Activated CD8-positive, alpha-beta memory T cell treated with anti-CD3 and anti-CD28 coated beads, Interleukin-2, amount 50 U/mL, for 4 hours (primary cell): ENCODE results near the gene ABAT.
"Not testable (repeated sequence)": the region's sequence is repeated elsewhere in the genome, so short reads cannot be mapped to it uniquely, and the experiment has no call there.

Experiments
- DNase-seq: peaks from one replicate; pipeline ENCODE4 v3.0.0-alpha.2; 2020

The ABAT gene

DNA sequence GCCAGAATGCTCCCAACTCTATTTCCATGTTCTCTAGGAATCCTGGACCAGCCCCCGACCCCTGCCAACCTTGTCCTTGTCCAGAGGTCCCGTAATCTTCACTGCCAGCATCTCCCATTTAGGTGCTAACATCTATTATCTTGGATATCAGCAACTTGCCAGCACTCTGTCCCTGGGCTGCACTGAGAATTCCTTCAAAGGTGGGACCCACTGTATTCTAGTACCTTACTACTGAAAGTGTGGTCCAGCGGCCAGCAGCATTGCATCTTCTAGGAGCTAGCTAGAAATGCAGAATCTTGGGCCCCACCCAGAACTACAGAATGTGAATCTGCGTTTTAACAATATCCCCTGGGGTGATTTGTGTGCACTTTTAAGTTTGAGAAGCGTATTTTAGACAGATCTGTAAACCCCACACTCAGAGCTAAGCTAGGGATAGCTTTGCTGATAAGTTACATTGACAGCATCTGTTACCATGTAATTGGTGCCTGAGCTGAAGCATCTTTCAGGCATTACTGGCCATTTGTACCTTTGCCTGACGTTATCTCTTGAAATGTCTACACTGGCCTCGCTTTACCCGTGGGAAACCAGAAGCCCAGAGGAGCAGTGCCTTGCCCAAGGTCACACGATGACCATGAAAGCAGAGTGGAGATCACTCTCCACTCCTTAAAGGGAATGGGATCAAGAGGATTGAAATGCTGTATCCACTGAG, 8.3 kb downstream of the ABAT start:
- no peak for DNase-seq

- DNase-seq: no peak
These were observed 9.2 kb downstream of the ABAT start for GRCh38 chr16:8683640-8684039.

DNA sequence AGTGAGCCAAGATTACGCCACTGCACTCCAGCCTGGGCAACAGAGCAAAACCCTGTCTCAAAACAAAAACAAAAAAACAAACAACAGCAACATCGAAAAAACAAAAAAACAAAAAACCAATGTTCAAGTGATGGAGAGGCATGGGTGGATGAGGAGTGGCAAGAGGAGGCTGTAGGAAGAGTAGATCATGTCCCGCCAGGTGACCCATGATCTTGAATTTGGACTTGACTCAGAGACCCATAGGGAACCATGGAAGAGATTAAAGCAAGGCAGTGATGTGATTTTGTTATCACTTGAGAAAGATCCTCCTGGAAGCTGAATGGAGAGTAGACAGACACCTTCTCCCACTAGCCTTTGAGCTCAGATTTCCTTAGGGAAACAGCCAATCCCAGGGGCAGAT, 11.2 kb downstream of the ABAT start:
- DNase-seq: no peak

DNA sequence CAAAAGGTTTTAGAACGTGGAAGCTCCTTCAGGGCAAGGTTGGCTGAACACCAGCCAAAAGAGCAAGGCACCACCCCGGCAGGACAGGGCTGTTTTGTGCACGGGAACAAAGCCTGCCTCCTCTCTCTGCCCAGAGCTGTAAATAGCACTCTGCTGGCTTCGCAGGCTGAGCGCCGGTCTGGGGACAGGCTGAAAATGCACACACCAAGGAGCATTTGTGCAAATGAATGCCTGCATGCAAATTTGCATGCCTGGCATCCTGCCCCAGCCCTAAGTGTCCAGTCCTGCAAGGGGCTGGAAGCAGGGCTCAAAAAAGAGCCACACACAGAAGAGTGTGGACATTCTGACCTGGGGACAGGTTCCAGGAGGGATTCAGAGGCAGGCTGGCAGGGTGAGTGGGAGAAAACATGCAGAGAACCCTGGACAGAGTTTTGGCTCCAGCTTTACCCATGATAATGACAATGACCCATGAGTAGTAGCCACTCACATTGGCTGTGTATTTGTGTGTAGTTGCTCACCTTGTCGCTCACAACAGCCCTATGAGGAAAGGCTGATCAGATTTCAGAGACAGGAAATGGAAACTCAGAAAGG, 11.7 kb downstream of the ABAT start:
- no peak for DNase-seq

- no peak for DNase-seq
These were observed 12.5 kb downstream of the ABAT start for GRCh38 chr16:8686879-8687278.

DNA sequence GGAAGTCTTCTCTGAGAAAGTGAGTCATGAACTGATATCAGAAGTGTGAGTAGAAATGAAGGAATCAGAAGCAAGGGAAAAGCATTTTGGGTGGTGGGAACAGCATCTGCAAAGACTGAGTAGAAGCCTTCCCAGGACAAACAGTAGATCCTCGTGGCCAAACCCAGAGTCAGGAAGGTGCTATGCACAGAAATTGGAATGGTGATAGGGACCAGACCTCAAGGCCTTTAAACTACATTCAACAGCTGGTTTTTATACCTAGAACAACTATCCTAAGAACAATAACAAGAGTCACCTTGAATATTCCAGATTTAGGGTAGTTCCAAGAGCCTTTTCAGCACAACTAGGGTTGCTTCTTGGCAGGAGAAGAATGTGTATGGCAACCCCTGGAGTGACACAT, 15.3 kb downstream of the ABAT start:
- DNase-seq: no peak

- no peak for DNase-seq
These were observed 17.3 kb downstream of the ABAT start for GRCh38 chr16:8691728-8692127.

DNA sequence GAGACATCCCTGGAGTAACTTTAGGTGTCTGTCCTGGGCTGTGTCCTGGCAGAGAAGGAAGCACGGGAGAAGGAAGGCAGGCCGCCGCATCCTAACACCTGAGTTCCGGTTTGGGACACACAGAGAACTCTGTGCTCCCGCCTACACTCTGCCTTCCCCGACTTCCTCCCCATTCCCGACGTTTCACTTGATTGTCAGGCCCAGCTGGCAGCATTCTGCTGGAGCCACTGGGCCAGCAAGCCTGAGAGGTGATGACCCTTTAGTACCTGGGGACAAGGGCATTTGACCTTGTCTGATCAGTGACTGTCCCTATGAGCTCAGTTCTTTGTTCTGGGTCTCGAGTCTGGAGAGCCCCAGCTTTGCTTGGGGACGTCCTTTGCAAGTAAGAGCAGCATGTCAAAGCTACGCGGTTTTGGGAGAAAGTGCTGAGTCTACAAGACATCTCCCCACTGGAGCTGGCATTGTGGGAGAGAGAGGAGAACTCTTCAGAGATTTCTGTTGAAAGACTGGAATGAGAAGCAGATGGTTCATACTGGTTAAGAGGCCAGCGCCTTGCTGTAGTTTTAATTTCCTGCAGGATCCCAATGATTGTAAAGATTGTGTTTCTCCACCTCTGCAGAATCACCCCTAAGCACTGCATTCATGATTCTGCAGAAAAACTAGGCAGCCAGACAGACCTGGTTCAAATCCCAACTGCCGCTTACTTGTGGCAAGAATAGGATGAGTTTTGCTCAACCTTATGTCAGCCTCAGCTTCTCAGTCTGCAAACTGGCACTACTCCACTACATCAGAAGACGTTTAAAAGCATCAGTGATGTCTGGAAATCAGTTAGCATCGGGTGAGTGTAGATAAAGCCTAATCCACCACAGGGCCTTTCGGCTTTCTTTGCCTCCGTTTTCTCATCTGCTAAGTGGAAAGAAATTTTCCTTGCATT, 20.6 kb downstream of the ABAT start:
- DNase-seq: no peak

DNA sequence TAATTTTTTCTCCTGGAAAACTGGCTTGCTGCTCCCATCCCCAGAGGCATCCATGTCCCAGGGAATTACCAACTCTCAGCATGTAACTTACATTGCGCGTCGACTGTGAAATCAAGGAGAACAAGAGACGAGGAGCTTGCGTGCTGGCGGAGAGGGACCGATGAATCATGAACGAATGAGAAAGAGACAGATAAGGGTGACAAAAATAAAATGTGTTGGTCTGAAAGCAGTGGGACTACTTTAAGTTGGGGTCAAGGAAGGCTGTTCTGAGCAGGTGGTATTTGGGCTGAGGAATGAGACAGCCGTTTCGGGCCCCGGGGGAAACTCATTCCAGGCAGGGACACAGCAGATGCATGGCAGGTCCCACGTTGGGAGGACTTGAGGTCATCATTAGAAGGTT, 22.5 kb downstream of the ABAT start:
- DNase-seq: no peak

DNA sequence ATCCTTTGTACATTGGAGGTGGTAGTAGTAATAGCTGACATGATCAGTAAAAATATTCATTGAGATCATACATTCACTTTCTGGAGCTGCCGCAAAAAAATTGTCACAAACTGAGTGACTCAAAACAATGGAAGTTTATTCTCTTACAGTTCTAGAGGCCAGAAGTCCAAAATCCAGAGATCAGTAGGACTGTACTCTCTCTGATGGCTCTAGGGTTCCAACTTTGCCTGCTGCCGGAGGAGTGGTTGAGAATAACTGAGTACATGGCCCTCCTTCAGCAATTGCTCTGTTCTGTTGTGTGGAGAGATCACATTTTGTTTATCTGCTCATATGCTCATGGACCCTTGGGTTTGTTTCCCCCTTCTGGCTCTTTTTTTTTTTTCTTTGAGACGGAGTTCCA, 23.5 kb downstream of the ABAT start:
- no peak for DNase-seq

DNA sequence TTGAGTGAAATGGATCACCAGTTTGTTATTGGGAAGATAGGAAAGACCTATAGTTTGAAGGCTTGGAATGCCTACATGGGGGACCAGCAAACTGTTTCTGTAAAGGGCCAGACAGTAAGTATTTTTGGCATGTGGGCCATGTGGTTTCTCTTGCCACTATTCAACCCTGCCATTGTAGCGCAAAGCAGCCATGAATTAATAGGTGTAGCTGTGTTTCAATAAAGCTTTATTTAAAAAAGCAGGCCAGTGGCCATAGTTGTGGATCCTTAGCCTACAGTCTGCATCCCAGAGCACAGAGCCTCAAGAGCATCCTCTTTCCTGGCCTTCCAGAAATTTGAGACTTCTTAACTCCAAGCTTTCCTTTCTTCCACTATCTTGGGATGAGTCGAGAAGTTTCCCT, 29.3 kb downstream of the ABAT start:
- DNase-seq: no peak

GRCh38 chr16:8704098-8704497, 29.7 kb downstream of the ABAT start:
- no peak for DNase-seq

DNA sequence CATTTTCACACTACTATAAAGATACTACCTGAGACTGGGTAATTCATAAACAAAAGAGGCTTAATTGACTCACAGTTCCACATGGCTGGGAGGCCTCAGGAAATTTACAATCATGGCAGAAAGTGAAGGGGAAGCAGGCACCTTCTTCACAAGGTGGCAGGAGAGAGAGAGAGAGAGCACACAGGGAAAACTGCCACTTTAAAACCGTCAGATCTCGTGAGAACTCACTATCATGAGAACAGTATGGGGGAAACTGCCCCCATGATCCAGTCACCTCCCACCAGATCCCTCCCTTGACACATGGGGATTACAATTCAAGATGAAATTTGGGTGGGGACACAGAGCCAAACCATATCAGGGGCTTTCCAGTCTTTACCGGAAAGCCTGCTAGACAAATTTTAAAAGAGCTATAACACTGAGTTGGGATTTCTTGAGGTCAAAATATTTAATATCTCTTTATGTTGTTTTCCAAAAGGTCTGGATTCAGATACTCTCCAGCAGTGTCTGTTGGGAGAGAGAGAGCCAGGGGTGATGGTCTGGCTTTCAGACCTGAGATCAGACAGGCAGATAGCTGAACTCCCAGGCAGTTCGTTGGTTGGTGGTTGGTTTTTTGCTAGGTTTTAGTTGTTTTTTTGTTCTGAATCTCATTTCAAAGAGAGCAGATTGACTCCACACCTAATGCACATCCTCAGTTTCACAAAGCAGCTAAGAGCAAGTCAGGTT, 30.8 kb downstream of the ABAT start:
- not testable (repeated sequence) for DNase-seq

DNA sequence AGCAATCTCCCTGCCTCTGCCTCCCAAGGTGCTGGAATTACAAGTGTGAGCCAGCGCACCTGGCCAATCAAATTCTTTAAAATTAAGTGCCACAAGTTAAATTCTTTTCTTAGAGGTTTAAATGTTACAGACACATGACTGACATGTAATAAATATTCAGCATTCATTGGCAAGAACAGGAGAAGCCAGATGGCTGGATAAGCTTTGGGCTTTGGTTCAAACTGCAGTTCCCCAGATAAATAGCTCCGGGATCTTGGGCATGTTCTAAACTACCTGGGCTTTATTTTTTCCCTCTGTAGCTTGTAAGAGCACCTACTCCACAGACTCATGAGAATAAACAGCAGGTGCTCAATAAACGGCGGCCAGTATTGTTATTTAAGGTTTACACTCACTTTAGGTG, 34.1 kb downstream of the ABAT start:
- no peak for DNase-seq

GRCh38 chr16:8712589-8713361, 38.4 kb downstream of the ABAT start:
- DNase-seq: no peak

DNA sequence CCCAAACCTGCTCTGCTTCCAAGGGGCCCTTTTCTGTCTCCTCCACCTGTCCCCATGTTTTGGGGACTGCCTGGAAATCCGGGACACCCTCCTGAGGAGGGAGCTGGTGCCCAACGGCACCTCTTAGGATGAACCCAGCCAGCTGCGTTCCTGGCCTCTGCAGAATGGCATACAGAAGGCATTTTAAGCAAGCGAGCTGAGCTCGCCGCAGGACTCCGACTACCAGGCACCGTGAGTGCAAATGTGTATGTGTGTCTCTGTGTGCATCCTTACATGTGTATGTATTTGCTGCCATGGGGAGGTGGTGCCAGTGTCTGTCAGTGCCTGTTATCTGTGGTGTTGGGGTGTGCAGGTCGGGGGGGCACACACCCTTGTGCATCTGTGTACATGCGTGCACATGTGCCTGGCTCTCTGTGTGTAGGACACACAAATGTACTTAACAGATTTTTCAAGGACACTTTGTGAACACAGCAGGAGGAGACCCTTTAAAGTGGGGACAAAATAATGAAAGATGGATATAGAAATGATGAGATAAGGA, 39.3 kb downstream of the ABAT start:
- no peak for DNase-seq

DNA sequence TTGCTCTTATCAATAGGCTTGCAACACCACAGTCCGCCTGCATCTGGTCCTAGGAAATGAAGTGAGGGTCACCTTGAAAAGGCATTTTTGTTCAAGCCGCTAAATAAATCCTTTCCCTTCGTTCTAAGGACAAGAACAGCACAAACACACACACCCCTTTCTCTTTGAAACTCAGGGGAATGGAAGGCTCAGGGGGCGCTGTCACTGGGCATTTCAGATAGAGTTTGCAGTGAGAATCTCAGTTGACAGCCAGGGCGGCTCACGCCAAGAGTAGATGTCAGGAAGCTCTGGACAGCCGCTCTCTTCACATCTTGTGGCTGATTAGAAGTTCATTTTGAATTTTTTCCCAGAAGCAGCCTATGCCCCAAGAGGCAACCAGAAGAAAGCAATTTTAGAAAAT, 39.8 kb downstream of the ABAT start:
- DNase-seq: no peak

DNA sequence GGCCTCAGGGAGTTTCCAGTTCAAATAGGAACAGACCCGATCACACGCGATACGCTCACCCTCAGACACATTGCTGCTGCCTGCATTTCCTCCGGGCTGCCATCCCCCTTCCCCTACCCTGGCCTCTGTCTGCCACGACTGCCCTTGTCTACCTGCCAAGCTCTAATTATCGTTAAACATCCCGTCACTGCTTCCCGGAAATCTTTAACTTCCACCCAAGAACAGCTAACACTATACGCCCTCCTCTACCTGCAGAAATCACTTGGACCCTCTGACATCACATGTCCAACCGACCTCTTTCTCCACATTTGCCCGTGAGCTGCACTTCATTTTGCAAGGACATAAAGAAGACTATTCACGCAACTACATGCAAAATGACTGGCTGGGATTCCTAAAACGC, 40.4 kb downstream of the ABAT start:
- DNase-seq: no peak

DNA sequence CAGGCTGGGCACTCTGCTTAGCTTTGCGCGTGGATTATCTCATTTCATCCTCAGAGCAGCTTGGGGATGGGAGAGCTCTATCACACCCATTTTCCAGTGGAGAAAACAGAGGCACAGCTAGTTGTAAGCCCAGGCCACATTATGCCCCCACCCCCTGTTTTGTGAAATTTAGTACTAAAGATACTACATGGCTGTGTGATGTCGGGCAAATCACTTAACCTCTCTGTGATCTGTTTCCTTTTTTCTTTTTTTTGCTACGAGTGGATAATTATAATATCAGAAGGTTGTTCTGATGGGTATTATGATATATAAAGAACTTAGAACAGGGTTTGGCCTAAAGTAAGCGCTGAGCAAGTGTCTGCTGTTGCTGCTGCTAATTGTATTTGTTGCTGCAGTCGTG, 41.6 kb downstream of the ABAT start:
- no peak for DNase-seq

DNA sequence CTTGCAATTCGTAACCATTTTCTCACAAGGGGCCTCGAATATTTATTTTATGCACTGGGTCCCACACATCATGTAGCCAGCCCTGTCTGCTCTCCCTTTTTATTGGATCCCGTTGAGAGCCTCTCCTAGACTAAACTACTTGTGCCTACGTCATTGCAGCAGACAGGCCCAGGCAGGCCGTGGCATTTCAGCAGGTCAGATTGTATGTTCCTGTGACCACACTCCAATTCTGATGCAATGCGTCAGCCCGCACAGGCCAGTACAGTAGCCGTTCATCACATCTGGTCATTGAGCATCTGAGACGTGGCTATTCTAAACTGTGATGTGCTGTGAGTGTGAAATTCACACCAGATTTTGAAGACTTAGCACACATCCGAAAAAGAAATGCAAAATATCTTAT, 42.2 kb downstream of the ABAT start:
- DNase-seq: no peak

- DNase-seq: no peak
These were observed 43.1 kb downstream of the ABAT start for GRCh38 chr16:8717469-8717868.

DNA sequence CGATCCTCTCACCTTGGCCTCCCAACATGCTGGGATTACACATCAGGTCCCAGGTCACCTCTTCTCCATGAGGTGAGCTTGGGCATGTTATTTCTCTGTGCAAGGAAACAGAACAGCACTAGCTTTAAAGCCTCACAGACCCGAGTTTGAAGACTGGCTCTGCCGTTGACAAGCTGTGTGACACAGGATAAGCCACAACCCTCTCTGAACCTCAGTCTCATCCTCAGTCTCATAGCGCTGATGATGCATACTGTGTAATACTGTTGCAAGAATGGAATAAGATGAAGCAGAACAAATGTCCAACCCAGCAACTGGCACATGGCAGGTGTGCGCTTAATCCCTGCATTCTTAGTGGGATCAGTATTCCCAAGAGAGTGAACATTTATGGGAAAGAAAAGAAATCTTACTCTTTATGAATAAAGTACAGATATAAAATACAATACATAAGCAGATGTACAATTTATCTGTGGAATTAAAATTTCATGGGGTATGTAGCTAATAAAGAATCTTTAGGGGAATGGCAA, 43.5 kb downstream of the ABAT start:
- no peak for DNase-seq
